Mesendoderm (in vitro differentiated cells): Measurements from ENCODE around the gene AP1G2.

Experiments used
- DNase-seq: peaks from one replicate; pipeline ENCODE4 v3.0.0; 2013
- H2AK5ac ChIP-seq: 2 replicates; pipeline ENCODE4 v1.6.1; 2013; ENCODE audit warnings: low read length, inconsistent platforms
- H2BK120ac ChIP-seq: 2 replicates; pipeline ENCODE4 v1.6.1; 2013; ENCODE audit warnings: low read depth, mild to moderate bottlenecking, low read length, moderate library complexity, mixed read lengths
- H2BK15ac ChIP-seq: replicated peaks from 2 replicates; pipeline ENCODE4 v1.6.1; 2013; ENCODE audit warnings: low read depth, mild to moderate bottlenecking, moderate library complexity
- H2BK5ac ChIP-seq: 2 replicates; pipeline ENCODE4 v1.6.1; 2013; ENCODE audit warnings: low read length, inconsistent platforms
- H3K18ac ChIP-seq: 2 replicates; pipeline ENCODE4 v1.6.1; 2013; ENCODE audit warnings: mild to moderate bottlenecking, low read length, mixed read lengths
- H3K23ac ChIP-seq: one replicate; pipeline ENCODE4 v1.6.1; 2013; ENCODE audit warnings: low read length
- H3K27ac ChIP-seq: 2 replicates; pipeline ENCODE4 v1.5.1; 2013; ENCODE audit warnings: low read depth, mild to moderate bottlenecking, inconsistent platforms, low read length, moderate library complexity
- H3K27me3 ChIP-seq: 2 replicates; pipeline ENCODE4 v1.6.1; 2013; ENCODE audit warnings: low read length, control low read depth, mild to moderate bottlenecking, inconsistent platforms; ENCODE audit not compliant: insufficient read depth, poor library complexity
- H3K36me3 ChIP-seq: 2 replicates; pipeline ENCODE4 v1.6.1; 2013; ENCODE audit warnings: low read length, inconsistent platforms; ENCODE audit not compliant: control insufficient read depth, insufficient read depth
- H3K4ac ChIP-seq: one replicate; pipeline ENCODE4 v1.6.1; 2013; ENCODE audit warnings: low read depth, mild to moderate bottlenecking, low read length, moderate library complexity
- H3K4me1 ChIP-seq: 2 replicates; pipeline ENCODE4 v1.6.1; 2013; ENCODE audit warnings: low read depth, low read length, inconsistent platforms; ENCODE audit not compliant: control insufficient read depth
- H3K4me2 ChIP-seq: 2 replicates; pipeline ENCODE4 v1.6.1; 2013; ENCODE audit warnings: low read length
- H3K4me3 ChIP-seq: 2 replicates; pipeline ENCODE4 v1.5.1; 2013; ENCODE audit warnings: mild to moderate bottlenecking, low read length
- H3K56ac ChIP-seq: one replicate; pipeline ENCODE4 v1.6.1; 2013; ENCODE audit warnings: low read length
- H3K79me1 ChIP-seq: 2 replicates; pipeline ENCODE4 v1.6.1; 2013; ENCODE audit warnings: low read length, inconsistent platforms
- H3K79me2 ChIP-seq: 2 replicates; pipeline ENCODE4 v1.6.1; 2013; ENCODE audit warnings: mild to moderate bottlenecking, low read length; ENCODE audit not compliant: control insufficient read depth, insufficient read depth
- H3K9ac ChIP-seq: 2 replicates; pipeline ENCODE4 v1.6.1; 2013; ENCODE audit warnings: low read length, inconsistent platforms
- H4K5ac ChIP-seq: one replicate; pipeline ENCODE4 v1.6.1; 2013; ENCODE audit warnings: low read length
- H4K8ac ChIP-seq: one replicate; pipeline ENCODE4 v1.6.1; 2013; ENCODE audit warnings: low read depth, mild to moderate bottlenecking, control low read depth, low read length, moderate library complexity
- WGBS: extraction: QIAGEN DNeasy Blood & Tissue Kit; methylation state at CpG from one replicate; pipeline ENCODE4 v1.1.7; 2013; ENCODE audit warnings: low lambda C conversion rate, missing lambda C conversion rate; ENCODE audit not compliant: insufficient coverage; ENCODE audit errors: extremely low coverage; 5-methylcytosine and 5-hydroxymethylcytosine counted together

The AP1G2 gene

DNA sequence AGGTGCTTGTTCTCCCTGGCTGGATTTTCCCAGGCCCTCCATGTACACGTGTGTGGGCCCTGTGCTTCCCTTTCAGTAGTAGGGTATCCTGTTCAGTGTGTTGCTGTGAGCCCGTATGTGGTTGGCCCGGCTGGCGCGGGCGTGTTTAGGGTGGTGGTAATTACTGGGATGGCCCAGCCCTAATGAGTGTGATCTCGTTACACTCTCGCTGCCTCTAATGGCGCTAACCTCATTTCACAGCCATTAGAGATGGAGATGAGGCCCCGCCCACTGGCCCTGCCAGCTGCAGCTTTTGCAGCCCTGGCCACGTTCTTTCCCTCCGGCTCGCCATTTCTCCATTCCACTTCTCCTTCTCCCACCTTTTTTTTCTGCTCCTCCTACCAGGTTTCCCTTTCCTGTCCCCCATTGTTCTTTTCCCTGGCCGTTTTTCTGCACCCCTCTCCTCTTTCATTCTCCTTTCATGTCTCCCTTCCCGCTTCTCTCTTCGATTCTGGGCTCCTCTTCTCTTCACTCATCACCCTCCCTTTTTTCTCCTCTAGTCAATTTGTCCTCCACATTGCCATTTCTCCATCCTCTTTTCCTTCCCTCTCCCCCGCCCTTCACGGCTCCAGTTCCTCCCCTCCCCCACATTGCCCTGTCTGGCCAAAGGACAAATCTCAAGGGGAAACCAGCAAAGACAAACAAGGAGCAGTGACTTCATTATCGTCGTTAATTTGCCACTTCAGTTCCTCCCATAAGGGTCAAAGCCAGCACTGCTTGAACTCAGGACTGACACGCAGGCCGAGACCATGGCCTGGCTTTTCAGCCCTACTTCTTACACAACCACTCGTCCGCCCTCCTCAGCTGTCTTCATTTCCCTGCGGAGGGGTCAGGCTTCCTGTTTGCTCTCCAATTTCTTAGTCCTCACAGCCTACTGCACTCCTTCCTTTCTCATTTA is 22.8 kb downstream of the AP1G2 start:
- peak; percentile 80 for DNase-seq
- peak overlapping the region; percentile 83 for H3K56ac ChIP-seq
- no peak overlapping the region for H4K8ac ChIP-seq
- peaks cover 2% of the 10 kb centered on the region for H3K79me2 ChIP-seq
- peak overlapping the region; percentile 23 for H3K4me2 ChIP-seq
- H2AK5ac ChIP-seq, result peak overlapping the region; percentile 6
- no peak overlapping the region for H3K4me3 ChIP-seq
- no peak overlapping the region for H2BK120ac ChIP-seq
- no peaks in the 10 kb centered on the region for H3K36me3 ChIP-seq
- no CpG with 5 or more reads among the region's 25 CpGs for WGBS
- H3K4ac ChIP-seq, result no peak overlapping the region
- peak overlapping the region; percentile 15 for H3K18ac ChIP-seq
- H3K4me1 ChIP-seq, result peaks cover 18% of the 10 kb centered on the region
- no peaks in the 10 kb centered on the region for H3K27me3 ChIP-seq
- peak overlapping the region; percentile 55 for H3K9ac ChIP-seq
- H4K5ac ChIP-seq, result no peak overlapping the region
- H2BK15ac ChIP-seq, result no peak overlapping the region
- H3K23ac ChIP-seq, result peak overlapping the region; percentile 6
- peak overlapping the region; percentile 69 for H2BK5ac ChIP-seq
- H3K27ac ChIP-seq, result no peak overlapping the region
- peaks cover 2% of the 10 kb centered on the region for H3K79me1 ChIP-seq

DNA sequence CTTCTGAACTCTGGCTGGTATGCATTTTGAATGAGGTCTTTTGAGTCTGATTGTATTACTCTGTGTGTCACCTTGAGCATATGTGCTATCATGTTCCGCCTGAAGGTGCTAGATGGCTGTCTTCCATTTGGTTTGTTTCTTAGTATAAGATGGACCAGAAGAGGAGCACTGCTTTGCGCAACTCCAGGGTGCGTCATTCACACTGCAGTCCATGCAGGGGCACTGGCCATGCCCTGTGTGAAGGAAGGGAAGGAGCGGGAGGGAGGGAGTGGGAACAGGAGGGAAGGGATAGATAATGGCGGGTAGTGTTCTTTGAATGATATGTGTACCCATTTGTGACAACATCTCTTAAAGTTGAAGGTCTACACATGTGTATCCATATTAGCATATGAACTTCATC is 24.2 kb downstream of the AP1G2 start:
- Histone ChIP-seq H3K79me1 (peaks cover 2% of the 10 kb centered on the region), H3K23ac (no peak overlapping the region), H2BK120ac (no peak overlapping the region), H3K56ac (no peak overlapping the region), H4K5ac (no peak overlapping the region), H3K4ac (no peak overlapping the region), H3K79me2 (no peaks in the 10 kb centered on the region), H3K9ac (no peak overlapping the region), H3K18ac (no peak overlapping the region), H3K27ac (no peak overlapping the region), H3K4me2 (no peak overlapping the region), H2AK5ac (no peak overlapping the region), H3K4me1 (peaks cover 27% of the 10 kb centered on the region), H3K4me3 (no peak overlapping the region), H3K27me3 (no peaks in the 10 kb centered on the region), H3K36me3 (no peaks in the 10 kb centered on the region), H2BK15ac (no peak overlapping the region), H2BK5ac (no peak overlapping the region), H4K8ac (no peak overlapping the region)
- no CpG with 5 or more reads among the region's 5 CpGs for WGBS
- no peak for DNase-seq

DNA sequence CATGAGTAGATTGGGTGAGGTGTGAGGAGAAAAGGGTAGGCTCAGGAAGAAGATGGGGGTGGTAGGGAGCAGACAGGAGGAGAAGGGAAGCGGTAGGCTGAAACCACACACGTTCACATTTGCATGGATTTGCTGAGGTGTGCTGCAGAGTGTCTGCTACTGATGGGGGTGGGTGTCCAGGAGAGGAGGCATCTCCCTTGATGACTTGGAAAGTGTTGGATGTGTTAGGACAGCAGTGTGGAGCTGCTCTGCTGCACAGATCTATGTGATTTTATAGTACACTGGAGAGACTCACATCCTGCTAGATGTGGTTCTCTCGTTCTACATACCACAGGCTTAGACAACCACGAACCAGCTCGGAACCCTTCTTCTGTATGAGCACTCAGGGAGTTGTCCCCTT is 25.3 kb downstream of the AP1G2 start:
- no CpG with 5 or more reads among the region's 5 CpGs for WGBS
- H3K27ac ChIP-seq, result no peak overlapping the region
- H2BK15ac ChIP-seq, result no peak overlapping the region
- no peak overlapping the region for H3K4me2 ChIP-seq
- peaks cover 2% of the 10 kb centered on the region for H3K79me1 ChIP-seq
- no peak overlapping the region for H3K56ac ChIP-seq
- no peak overlapping the region for H3K23ac ChIP-seq
- H4K5ac ChIP-seq, result no peak overlapping the region
- no peak for DNase-seq
- H2BK120ac ChIP-seq, result no peak overlapping the region
- H3K4ac ChIP-seq, result no peak overlapping the region
- H4K8ac ChIP-seq, result no peak overlapping the region
- H3K18ac ChIP-seq, result no peak overlapping the region
- H3K27me3 ChIP-seq, result no peaks in the 10 kb centered on the region
- H2BK5ac ChIP-seq, result no peak overlapping the region
- H3K4me1 ChIP-seq, result peaks cover 23% of the 10 kb centered on the region
- no peak overlapping the region for H2AK5ac ChIP-seq
- no peak overlapping the region for H3K4me3 ChIP-seq
- no peak overlapping the region for H3K9ac ChIP-seq
- no peaks in the 10 kb centered on the region for H3K79me2 ChIP-seq
- no peaks in the 10 kb centered on the region for H3K36me3 ChIP-seq

DNA sequence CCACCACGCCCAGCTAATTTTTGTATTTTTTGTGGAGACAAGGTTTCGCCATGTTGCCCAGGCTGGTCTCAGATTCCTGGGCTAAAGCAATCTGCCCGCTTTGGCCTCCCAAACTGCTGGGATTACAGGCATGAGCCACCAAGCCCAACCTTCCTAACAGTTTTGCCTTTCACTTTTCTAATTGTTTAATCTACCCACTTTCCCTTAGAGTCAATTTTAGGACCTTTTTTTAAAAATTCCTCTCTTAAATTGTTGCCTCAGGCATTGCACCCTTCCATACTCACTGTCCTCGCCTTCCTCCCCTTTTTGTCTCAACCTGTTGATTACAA is 27.5 kb downstream of the AP1G2 start:
- Histone ChIP-seq H3K79me1 (peaks cover 2% of the 10 kb centered on the region), H4K8ac (no peak overlapping the region), H4K5ac (no peak overlapping the region), H3K36me3 (no peaks in the 10 kb centered on the region), H3K4ac (no peak overlapping the region), H2AK5ac (no peak overlapping the region), H3K27ac (no peak overlapping the region), H2BK5ac (no peak overlapping the region), H3K18ac (no peak overlapping the region), H3K4me2 (no peak overlapping the region), H2BK15ac (no peak overlapping the region), H3K4me1 (peaks cover 18% of the 10 kb centered on the region), H3K9ac (no peak overlapping the region), H3K27me3 (no peaks in the 10 kb centered on the region), H2BK120ac (no peak overlapping the region), H3K4me3 (no peak overlapping the region), H3K23ac (no peak overlapping the region), H3K79me2 (no peaks in the 10 kb centered on the region), H3K56ac (peak overlapping the region; percentile 66)
- no CpG with 5 or more reads among the region's 4 CpGs for WGBS
- DNase-seq, result no peak

DNA sequence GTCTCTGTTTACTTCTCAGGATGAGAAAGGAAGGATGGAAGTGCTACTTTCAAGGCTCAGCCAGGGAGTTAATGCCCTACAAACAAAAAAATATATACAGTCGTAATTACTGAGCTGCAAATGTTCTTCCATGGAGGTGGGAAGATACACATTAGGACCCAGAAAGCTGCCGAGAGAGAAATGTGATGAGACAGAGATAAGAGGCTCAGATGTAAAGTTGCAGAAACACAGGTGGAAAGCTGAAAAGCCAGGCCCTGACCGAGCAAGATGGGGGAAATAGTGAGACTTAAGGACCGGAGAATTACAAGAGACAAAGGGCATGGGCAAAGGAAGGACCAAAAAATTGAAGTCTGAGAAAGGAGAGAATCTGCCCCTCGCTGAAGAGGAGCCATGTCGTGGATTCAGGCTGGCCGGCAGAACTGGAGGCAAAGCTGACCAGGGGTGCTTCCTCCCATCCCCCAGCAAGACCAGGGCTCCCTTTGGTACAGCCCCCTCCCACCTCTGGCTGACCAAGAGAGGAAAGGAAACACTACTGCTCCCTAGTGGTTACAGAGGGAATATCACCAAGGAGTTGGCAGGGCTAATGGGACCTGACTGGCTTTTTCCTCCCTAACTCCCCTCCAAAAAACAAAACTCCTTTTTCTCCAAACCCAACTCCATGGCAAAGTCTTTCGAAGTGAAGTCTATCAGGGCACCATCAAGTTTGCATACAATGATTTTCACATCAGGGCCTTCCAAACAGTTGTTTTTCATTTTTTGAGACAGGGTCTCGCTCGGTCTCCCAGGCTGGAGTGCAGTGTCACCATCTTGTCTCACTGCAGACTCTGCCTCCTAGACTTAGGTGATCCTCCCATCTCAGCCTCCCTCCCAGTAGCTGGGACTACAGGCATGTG is 28.1 kb downstream of the AP1G2 start:
- Histone ChIP-seq H2BK5ac (peak overlapping the region; percentile 9), H2BK120ac (no peak overlapping the region), H2AK5ac (peak overlapping the region; percentile 1), H3K4ac (peak overlapping the region; percentile 74), H4K8ac (no peak overlapping the region), H3K4me1 (peaks cover 16% of the 10 kb centered on the region), H4K5ac (no peak overlapping the region), H3K18ac (peak overlapping the region; percentile 78), H3K79me1 (peaks cover 2% of the 10 kb centered on the region), H3K36me3 (no peaks in the 10 kb centered on the region), H3K4me3 (no peak overlapping the region), H3K27ac (peak overlapping the region; percentile 84), H3K4me2 (peak overlapping the region; percentile 10), H3K56ac (peak overlapping the region; percentile 90), H3K27me3 (no peaks in the 10 kb centered on the region), H2BK15ac (no peak overlapping the region), H3K23ac (no peak overlapping the region), H3K79me2 (no peaks in the 10 kb centered on the region), H3K9ac (peak overlapping the region; percentile 73)
- peak; percentile 92 for DNase-seq
- no CpG with 5 or more reads among the region's 10 CpGs for WGBS
